Nephron (organoid): ENCODE data around the gene DPF1.
"Not testable (repeated sequence)": the region's sequence is repeated elsewhere in the genome, so short reads cannot be mapped to it uniquely, and the experiment has no call there.

ENCODE experiments used
- H3K27ac Mint-ChIP-seq, 3 experiments: 2 replicates each; pipeline ENCODE4 v1.8.0; 2020; ENCODE audit warnings: mixed read lengths in 3 of 3, mild to moderate bottlenecking in 2 of 3, moderate library complexity in 1 of 3
- H3K27me3 Mint-ChIP-seq: 2 replicates; pipeline ENCODE4 v1.8.0; 2021; ENCODE audit warnings: low read depth, mild to moderate bottlenecking, moderate library complexity, mixed read lengths
- H3K36me3 Mint-ChIP-seq: 2 replicates; pipeline ENCODE4 v1.8.0; 2020; ENCODE audit warnings: low read depth, mixed read lengths
- H3K4me1 Mint-ChIP-seq: 2 replicates; pipeline ENCODE4 v1.8.0; 2020; ENCODE audit warnings: mixed read lengths
- H3K4me3 Mint-ChIP-seq, 3 experiments: 2 replicates each; pipeline ENCODE4 v1.8.0; 2020; ENCODE audit warnings: mild to moderate bottlenecking in 3 of 3, mixed read lengths in 3 of 3, moderate library complexity in 2 of 3
- H3K9me3 Mint-ChIP-seq: 2 replicates; pipeline ENCODE4 v1.8.0; 2020; ENCODE audit warnings: mixed read lengths
- CTCF ChIP-seq, 3 experiments: fragments of 200-600 bp; sonication (generic); IDR thresholded peaks; one replicate each; pipeline ENCODE4 v1.5.0; 2021; ENCODE audit warnings: antibody characterized with exemption in 3 of 3; ENCODE audit not compliant: unreplicated experiment in 3 of 3

The DPF1 gene

DNA sequence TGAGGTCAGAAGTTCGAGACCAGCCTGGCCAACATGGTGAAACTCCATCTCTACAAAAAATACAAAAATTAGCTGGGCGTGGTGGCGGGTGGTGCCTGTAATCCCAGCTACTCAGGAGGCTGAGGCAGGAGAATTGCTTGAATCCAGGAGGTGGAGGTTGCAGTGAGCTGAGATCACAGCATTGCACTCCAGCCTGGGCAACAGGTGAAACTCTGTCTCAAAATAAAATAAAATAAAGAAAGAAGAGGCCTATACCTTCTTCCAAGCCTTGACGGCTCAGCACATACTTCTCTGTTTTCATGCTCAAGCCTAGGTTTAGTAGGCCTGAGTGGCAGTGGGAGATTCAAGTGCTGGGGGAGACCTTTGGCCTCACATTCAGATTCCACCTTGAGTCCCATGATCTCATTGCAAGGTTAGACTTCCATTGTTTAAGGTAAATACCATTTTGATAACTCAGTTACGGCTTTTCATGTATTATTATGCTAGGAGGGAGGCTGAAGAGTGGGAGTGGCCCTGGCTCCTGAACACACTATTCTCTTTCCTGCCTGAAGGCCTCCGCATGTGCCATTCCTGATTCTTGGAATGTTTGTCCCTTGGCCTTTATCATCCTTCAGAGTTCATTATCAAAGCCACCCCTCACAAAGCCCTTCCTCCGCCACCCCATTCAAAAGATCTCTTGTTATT lies 38.7 kb upstream of the DPF1 start:
- peak overlapping the region; percentile 67 to 78 (median 69) for H3K4me3 Mint-ChIP-seq
- peak overlapping the region; percentile 29 to 79 (median 34) for H3K27ac Mint-ChIP-seq
- H3K9me3 Mint-ChIP-seq: no peaks in the 10 kb centered on the region
- H3K4me1 Mint-ChIP-seq: peaks cover 40% of the 10 kb centered on the region
- TF ChIP-seq CTCF (IDR thresholded peaks at IDR 0.05; ENCODE audit: unreplicated experiment in 3 of 3): no peak
- H3K27me3 Mint-ChIP-seq: peaks cover 8% of the 10 kb centered on the region
- H3K36me3 Mint-ChIP-seq: no peaks in the 10 kb centered on the region

DNA sequence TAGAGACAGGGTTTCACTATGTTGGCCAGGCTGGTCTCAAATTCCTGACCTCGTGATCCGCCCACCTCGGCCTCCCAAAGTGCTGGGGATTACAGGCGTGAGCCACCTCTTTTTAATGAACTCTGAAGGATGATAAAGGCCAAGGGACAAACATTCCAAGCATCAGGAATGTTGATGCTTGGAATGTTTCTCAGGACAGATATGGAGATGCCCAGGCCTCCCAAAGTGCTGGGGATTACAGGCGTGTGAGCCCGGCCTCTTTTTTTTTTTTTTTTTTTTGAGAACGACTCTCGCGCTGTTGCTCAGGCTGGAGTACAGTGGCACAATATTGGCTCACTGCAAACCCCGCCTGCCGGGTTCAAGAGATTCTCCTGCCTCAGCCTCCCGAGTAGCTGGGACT lies 37.9 kb upstream of the DPF1 start:
- not testable (repeated sequence) for H3K27ac Mint-ChIP-seq, H3K9me3 Mint-ChIP-seq, H3K36me3 Mint-ChIP-seq, H3K4me3 Mint-ChIP-seq
- Mint-ChIP-seq H3K4me1 (peaks cover 32% of the 10 kb centered on the region), H3K27me3 (peaks cover 11% of the 10 kb centered on the region)

- Mint-ChIP-seq H3K27me3 (peaks cover 12% of the 10 kb centered on the region), H3K9me3 (no peaks in the 10 kb centered on the region), H3K27ac (peak overlapping the region; percentile 52 to 90 (median 66)), H3K4me3 (peak overlapping the region; percentile 67 to 78 (median 68)), H3K36me3 (no peaks in the 10 kb centered on the region), H3K4me1 (peaks cover 51% of the 10 kb centered on the region)
- no peak for TF ChIP-seq CTCF (IDR thresholded peaks at IDR 0.05; ENCODE audit: unreplicated experiment in 3 of 3)
Observed at GRCh38 chr19:38255383-38256014, 31.5 kb upstream of the DPF1 start.

DNA sequence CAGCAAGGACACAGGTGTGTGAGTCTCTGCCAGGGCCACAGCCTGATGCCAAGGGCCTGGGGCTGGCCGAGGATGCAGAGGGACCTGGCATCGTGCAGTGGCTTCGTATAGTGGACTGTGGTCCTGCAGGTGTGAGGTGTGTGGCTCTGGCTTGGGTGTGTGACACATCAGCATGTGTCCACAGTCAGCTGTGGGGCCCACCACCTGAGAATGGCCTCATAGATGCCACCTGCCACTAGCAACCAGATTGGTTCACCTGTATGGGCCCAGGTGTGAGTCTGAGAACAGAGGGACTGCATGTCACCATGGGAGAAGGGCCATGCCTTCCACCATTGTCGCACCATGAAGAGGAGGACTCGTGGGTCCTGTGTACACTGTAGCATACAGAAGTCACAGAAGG lies 29.8 kb upstream of the DPF1 start:
- Mint-ChIP-seq H3K27me3 (peaks cover 12% of the 10 kb centered on the region), H3K4me1 (peaks cover 52% of the 10 kb centered on the region), H3K4me3 (peak overlapping the region; percentile 47 to 56 (median 54)), H3K9me3 (no peaks in the 10 kb centered on the region), H3K36me3 (no peaks in the 10 kb centered on the region), H3K27ac (peak overlapping the region in 2 of 3 experiments; percentile 79 to 91)
- TF ChIP-seq CTCF (IDR thresholded peaks at IDR 0.05; ENCODE audit: unreplicated experiment in 3 of 3): no peak

DNA sequence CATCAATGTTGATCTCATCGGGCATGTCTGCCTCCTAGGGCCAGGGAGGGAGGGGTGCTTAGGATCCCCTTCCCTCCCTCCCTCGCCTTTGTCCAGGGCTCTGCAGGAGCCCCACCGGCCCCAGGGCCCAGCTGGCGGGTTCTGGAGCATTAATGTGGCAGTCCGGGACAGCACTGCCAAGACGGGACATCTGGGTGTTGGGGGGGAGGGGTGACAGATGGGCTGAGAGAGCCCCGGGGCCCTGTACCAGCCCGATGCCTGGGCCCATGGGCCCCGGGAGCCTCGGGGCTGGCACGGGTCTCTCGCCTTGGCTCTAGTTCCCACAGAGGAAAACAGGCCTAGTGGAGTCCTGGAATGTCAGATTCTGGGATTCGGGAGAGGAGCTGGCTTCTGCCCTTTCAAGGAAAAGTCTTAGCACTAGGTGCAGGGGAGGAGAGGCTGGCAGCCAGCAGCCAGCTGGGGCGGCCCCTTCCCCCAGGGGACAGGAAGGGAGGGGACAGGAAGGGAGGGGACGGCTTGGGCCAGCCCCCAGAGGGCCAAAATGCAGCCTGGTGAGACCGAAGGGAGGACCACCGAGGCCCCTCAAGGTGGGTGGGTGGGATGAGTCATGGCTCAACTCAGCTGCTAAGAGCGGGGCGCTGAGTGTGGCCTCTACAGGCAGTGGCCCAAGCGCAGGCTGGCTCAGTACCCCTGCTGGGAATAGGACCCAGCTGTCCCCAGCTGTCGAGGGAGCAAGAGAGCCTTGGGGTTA lies 29.1 kb upstream of the DPF1 start:
- H3K4me3 Mint-ChIP-seq: peak overlapping the region in 2 of 3 experiments; percentile 50
- peak overlapping the region; percentile 91 to 96 (median 94) for H3K27ac Mint-ChIP-seq
- no peaks in the 10 kb centered on the region for H3K36me3 Mint-ChIP-seq
- no peak for TF ChIP-seq CTCF (IDR thresholded peaks at IDR 0.05; ENCODE audit: unreplicated experiment in 3 of 3)
- peaks cover 52% of the 10 kb centered on the region for H3K4me1 Mint-ChIP-seq
- peaks cover 12% of the 10 kb centered on the region for H3K27me3 Mint-ChIP-seq
- no peaks in the 10 kb centered on the region for H3K9me3 Mint-ChIP-seq

GRCh38 chr19:38252385-38252784 lies 28.4 kb upstream of the DPF1 start:
- Mint-ChIP-seq H3K27me3 (peaks cover 12% of the 10 kb centered on the region), H3K27ac (peak overlapping the region; percentile 91 to 96 (median 94)), H3K4me3 (peak overlapping the region; percentile 42 to 50 (median 50)), H3K4me1 (peaks cover 52% of the 10 kb centered on the region), H3K9me3 (no peaks in the 10 kb centered on the region), H3K36me3 (no peaks in the 10 kb centered on the region)
- no peak for TF ChIP-seq CTCF (IDR thresholded peaks at IDR 0.05; ENCODE audit: unreplicated experiment in 3 of 3)
